Esophagus squamous epithelium (tissue), 4 donors: ENCODE results near the gene DOK6.

Experiments used
- POLR2A ChIP-seq, 4 donors: fragments of 450-650 bp; IDR thresholded peaks; one replicate each; pipeline ENCODE4 v1.6.1; 2017; ENCODE audit warnings: antibody characterized with exemption in 4 of 4, mild to moderate bottlenecking in 4 of 4, moderate library complexity in 3 of 4
- TF ChIP-seq, protein P1 (sequence below), 6 experiments: fragments of 450-650 bp in 4 of 6; fragments of 200-600 bp in 2 of 6; sonication (generic) in 2 of 6; IDR thresholded peaks; one replicate each; pipeline ENCODE4 v1.5.1; 2016 to 2019; ENCODE audit warnings: antibody characterized with exemption in 6 of 6, mild to moderate bottlenecking in 4 of 6, moderate library complexity in 4 of 6

DNA sequence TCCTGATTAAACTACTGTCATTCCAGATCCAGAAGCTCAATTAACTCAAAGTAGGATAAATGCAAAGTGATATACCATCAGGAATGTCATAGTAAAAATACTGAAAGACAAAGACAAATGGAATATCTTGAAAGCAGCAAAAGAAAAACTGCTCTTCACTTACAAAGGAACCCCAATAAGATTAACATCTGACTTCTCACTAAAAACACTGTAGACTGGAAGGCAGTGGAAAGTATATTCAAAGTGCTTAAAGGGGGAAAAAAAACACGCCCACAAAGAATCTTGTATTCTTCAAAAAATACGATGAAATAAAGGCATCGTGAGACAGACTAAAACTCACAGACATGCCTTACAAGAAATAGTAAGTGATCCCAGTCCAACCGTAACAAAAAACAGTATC is 195.7 kb downstream of the DOK6 start:
- TF ChIP-seq, protein P1, sequence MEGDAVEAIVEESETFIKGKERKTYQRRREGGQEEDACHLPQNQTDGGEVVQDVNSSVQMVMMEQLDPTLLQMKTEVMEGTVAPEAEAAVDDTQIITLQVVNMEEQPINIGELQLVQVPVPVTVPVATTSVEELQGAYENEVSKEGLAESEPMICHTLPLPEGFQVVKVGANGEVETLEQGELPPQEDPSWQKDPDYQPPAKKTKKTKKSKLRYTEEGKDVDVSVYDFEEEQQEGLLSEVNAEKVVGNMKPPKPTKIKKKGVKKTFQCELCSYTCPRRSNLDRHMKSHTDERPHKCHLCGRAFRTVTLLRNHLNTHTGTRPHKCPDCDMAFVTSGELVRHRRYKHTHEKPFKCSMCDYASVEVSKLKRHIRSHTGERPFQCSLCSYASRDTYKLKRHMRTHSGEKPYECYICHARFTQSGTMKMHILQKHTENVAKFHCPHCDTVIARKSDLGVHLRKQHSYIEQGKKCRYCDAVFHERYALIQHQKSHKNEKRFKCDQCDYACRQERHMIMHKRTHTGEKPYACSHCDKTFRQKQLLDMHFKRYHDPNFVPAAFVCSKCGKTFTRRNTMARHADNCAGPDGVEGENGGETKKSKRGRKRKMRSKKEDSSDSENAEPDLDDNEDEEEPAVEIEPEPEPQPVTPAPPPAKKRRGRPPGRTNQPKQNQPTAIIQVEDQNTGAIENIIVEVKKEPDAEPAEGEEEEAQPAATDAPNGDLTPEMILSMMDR (IDR thresholded peaks at IDR 0.05): no peak
- TF ChIP-seq POLR2A (IDR thresholded peaks at IDR 0.05): no peak
